ENCODE data around the gene FCN3.

GRCh38 chr1:27363766-27364695 lies 10.6 kb downstream of the FCN3 start:
- TF ChIP-seq CTCF (IDR thresholded peaks at IDR 0.05; ENCODE audit: insufficient read depth, low read length, poor library complexity, severe bottlenecking) (no peak), EZH2phosphoT487 (conservative IDR thresholded peaks at IDR 0.05; ENCODE audit: low read length) (no peak)

Measured in SU-DHL-6 (cell line).